Limb (tissue), 2 donors: ENCODE results near the gene NUDT14.

Experiments
- DNase-seq, 2 donors: peaks; one replicate each; pipeline ENCODE4 v3.0.0-alpha.2; 2016; ENCODE audit errors: extremely low spot score in 2 of 2

Gene NUDT14

DNA sequence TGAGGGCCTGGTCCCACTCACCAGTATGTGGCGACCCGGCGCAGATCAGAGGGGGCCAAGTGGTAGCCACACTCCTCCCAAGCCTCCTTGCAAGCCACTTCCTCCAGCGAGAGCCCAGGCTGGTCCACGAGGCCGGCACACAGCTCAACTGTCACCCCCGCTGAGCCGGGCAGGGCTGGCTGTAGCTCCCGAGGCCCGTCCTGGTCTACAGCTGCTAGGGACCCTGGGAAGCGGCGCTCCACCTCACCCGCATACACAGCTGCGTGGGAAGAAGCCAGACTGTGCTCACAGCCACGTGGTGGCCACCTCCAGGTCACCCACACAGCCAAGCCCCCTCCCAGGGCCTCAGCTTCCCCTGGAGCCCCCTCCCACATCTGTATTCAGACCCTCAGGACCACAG is 4.6 kb downstream of the NUDT14 start:
- DNase-seq, result no peak

DNA sequence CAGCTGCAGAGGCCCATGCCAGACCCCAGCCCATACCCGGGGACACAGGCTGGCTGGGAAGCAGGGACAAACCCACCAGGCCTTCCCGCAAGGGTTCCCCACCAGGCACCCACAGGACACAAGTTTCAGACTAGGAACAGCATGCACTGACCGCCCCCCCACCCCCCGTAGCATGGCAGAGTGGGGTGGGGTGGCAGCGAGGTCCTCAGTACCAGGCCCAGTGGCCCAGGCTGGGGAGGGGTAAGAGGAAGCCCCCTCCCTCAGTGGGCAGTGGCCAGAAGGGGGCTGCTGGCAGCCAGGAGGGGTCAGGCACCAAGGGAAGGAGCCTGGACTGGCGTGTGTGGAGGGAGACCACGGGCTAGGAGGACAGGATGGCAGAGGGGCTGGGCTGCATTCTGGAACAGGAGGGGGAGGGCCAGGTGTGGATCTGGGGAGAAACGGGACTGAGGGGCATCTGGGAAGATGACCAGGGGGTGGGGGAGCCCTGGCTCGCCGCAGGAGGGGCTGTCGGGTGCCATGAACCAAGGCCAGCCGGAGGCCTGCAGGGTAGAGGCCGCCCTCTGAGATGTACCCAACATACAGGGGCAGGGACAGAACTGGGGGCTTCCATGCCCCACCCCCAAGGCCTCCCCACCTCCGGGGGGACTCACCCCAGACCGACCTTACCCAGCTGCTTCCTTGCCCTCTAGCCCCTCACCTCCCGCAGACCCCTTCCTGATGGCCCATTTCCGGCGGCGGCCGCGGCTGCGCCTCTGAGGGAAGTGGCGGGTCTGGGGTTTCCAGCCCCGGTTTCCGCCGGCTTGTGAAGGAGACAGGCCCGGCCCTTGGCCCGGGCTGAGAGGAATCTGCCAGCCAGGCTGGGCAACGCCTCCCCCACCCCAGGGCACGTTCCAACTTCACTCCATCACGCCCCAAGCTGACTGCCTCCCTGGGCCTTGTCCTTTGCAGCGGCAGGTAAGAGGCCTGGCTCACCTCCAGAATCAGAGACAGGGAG is 6.9 kb downstream of the NUDT14 start:
- no peak for DNase-seq

DNA sequence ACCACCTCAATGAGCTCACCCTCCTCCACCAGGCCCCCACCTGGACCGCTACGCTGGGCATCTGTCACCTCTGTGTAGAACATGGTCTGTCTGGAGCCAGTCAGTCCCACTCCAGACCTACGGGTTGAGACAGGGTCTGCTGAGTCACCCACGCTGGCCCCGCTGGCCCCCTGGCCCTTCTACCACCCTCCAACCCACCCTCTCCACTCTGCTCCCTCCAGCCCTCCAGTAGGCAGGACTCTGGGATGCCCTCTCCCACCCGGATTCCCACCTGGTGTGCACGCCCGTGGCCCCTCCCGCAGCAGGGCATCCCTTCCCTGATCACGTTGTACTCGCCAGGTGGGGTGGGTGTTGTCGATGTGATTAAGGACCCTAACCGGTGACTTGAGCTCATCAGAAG is 8.0 kb downstream of the NUDT14 start:
- no peak for DNase-seq

DNA sequence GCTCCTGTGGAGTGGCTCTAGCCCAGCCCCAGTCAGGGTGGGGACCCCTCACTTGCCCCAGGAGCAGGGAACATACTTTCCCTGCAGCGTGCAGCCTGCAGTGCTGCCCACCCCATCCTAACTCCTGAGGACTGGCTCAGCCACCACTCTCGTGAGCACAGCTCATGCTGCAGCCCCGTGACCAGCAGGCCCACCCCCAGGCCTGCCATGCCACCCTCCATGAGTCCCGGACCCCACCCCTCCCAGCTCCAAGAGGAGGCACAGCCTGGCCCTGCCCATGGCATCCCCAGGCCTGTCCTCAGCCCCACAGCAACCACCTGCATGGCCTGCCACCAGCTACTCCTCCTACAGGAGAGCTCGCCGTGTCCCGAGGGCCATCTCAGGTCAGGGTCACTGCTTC is 8.6 kb downstream of the NUDT14 start:
- no peak for DNase-seq

DNA sequence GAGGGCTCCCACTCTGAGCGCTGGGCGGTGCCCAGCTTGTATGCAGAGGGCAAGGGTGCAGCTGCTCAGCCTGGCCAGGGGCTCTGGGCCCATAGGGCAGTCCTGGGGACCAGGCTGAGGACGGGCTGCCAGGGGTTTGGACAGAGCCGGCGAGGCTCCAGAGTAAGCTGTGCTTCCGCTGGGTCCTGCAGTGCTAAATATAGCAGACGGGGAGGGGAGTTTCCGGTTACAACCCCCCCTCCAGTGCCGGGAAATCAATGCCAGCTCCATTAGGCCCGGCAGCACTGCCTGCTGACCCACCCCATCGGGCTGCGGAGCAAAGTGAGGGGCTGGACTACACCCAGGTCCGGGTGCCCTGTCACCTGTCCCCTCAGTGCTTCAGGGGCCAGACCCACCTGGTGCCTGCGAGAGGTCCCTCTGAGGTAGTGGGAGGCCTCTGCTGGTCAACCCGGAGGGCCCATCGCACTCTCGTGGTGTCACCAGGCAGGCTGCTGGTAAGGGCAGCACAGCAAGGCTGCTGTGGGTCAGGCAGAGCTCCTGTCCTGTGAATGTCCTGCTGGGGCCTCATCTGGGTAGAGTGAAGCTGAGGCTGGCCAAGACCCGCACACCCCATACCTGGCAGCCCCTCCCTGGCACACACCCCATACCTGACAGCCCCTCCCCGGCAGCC is 10.0 kb downstream of the NUDT14 start:
- DNase-seq, result no peak

DNA sequence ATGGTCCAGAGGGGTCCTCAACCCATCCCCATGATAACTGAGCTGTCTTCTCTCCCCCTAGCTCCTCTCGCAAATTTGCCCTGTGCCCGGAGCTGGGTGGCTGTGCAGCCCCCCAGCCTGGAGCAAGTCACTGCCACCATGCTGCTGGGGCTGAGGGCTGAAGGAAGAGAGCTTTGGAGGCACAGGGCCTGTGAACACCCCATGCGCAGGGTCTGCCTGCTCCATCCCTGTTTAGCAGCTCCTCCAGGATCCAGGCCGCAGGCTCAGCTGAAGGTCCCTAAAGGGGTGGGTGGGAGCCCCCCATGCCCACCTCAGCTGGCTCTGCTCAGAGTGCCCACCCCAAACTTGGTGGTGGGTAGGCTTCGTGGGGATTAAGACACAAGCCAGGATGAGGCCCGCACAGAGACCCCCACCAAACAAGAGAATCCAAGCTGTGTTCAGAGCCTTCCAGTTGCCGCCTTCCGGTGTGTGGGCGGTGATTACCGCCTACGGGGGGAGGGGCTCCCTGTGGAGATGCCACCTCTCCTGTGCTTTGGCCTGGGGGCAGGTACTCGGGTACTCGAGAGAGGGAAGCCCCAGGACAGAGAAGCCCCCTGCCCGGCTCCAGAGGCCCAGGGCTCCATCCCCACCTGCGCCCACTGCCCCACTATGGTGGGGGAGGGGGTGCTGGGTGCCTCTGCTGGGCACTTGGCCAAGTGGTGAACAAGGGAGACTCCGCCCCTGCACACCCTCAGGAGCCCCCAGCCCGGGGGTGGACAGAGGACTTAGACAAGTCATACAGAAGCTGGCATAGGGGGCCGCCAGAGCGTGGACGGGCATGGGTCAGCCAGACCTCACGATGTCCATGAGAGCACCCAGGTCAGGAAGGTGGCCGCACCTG is 11.1 kb downstream of the NUDT14 start:
- DNase-seq, result no peak

DNA sequence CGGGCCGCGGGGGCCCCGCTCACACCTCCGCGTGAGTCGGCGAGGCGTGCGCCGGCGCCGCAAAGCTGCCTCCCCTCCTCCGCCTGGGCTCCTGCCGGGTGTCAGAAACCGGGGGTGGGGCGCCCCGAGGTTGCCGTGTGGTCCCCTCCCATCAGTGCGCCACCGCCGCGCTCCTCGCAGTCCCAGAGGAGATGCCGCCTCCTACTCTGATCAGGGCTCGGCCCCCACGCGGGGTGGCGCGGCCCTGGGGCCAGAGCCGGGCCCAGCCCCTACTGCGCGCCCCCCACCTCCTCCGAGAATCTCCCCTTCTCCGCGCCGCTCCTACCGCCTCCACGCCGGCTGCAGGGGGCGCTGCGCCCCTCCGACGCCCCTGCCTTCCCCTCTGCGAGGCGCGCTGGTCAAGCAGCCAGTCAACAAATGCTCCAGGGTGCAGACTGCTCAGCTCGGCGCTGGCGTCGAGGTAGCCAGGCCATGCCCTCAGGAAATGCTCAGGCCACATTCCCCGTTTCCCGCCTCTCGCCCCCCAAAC is 12.1 kb downstream of the NUDT14 start:
- DNase-seq, result peak in 1 of 2 donors; percentile 73

DNA sequence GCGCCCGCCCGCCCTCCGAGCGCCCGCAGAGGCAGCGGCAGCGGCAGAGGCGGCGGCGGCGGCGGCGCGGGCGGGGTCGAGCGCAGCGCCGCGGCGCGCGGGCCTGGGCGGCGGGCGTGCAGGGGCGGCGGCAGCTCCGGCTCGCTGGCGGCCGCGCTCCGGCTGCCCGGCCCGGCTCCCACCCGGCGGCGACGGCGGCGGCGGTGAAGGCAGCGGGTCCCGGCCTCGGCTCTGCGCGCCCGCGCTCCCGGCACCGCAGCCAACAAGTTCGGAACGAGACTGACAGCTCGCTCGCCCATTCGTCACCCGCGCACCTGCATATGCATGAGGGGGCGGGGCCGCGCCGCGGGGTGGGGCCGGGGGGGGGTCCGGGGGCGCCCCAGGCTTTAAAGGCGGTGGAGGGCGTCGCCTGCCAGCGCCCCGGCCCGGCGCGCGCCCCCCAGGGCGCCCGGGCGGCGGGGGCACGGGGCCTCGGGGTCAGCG is 12.6 kb downstream of the NUDT14 start, which contains the start of gene JAG2:
TSS of gene JAG2 (minus strand) at position 281 of the 483 bp plus-strand sequence. CDS start 356 bp downstream, outside the sequence.
- peak in 1 of 2 donors; percentile 73 for DNase-seq

DNA sequence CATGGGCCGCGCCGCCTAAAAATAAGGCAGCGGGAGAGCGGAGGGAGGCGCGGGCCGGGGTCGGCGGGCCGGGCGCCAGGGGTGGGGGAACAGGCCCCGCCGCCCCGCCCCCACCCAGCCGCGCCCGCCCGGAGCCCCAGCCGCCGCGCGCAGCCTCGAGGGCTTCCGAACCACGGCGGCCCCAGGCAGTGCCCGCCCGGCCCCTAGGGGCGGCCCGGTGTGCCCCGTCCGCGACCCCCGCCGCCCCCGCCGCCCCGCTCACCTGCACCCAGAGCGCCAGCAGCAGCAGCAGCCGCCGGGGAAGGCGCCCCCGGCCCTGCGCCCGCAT is 13.1 kb downstream of the NUDT14 start:
- no peak for DNase-seq

DNA sequence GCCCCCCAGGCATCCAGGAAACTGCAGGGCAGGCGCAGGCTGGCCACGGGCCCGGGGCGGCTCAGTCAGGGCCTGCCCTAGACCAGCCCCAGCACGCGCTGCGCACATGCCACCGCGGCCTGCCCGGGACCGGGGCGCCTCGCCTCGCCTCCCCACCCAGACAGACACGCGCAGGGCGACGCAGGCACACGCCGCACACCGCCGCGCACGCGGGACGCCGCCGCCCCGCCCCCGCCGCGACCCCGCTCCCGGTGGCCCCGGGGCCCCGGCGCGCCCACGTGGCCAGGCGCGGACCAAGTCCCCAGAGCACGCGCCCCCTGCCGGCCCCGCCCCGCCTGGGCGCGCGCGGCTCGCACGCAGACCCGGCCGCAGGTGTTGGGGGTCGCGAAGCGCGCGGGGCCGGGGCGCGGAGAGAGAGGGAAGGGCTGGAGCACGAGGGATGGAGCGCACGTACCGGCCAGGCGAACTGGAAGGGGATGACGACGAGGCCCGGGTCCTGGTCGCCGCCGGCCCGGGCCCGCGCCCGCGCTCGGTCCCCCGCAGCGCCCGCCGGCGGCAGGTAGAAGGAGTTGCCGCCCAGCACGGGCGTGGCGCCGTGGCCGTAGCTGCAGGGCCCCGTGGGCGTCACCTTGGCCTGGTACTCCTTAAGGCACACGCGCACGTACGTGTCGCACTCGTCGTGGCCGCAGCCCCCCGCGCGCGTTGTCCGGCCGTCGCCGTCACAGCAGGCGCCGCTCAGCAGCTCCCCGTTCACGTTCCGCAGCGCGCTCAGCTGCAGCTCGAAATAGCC is 13.6 kb downstream of the NUDT14 start:
- no peak for DNase-seq

DNA sequence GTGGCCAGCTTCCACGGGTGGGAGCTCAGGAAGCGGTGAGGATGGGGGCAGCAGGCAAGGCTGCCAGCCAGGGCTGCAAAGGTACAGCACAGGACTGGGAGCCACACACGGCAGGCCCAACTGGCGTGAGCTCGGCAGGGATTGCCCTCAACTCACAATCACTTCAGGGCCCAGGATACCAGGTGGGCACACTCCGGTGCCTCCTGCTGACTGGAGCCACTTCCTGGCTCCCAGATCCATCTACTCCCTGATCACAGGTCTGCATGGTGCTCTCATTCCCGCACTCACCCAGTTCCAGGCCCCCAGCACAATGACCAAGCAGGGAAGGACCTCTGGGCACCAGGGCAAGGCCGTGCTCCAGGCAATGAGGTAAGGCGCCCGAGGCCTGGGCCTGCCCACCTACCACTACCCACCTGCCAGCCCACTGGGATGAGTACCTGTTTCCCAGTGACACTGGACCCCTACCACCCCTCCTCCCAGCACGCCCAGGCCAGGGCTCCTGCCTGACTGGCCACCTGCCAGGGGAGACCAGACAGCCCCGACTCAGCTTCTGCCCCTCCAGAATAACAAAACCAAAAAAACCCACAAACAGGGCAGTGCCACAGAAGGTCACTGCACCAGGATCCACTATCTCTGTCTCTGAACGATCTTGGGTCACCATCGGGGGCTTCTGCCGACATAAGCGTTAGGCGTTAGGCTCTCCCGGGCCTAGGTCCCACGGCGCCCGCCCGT is 14.4 kb downstream of the NUDT14 start:
- DNase-seq, result no peak

DNA sequence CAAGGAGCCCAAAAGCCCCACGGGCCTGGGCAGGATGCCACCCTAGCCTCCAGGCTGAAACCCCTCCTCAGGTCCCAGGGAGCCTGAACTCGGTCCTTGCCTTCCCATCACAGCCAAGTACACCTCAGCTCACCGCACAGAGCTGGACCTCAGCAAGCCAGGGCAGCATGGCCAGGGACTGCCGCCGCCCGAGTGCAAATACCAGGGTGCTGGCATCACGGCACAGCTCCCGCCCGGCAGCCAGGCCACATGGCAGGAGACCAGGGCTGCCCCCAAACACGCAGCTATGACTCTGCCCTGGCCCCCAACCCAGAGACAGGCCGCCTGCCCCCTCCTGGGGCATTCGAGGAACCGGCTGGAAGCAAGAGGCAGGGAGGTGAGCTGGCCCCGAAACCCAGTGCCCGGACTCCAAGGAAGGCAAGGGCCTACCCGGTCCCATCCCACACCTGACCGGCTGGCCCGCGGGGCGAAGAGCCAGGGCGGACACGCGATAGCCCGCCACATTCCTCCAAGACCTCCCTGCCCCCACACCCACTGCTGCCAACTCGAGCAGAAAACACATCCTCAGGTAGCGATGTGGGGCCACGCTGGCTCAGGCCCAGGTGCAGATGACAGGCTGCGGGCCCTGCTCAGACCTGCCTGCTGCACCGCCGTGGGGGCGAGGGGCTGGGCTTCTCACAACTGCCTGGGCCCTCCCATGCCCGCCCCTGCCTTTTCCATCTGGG is 15.2 kb downstream of the NUDT14 start:
- no peak for DNase-seq

DNA sequence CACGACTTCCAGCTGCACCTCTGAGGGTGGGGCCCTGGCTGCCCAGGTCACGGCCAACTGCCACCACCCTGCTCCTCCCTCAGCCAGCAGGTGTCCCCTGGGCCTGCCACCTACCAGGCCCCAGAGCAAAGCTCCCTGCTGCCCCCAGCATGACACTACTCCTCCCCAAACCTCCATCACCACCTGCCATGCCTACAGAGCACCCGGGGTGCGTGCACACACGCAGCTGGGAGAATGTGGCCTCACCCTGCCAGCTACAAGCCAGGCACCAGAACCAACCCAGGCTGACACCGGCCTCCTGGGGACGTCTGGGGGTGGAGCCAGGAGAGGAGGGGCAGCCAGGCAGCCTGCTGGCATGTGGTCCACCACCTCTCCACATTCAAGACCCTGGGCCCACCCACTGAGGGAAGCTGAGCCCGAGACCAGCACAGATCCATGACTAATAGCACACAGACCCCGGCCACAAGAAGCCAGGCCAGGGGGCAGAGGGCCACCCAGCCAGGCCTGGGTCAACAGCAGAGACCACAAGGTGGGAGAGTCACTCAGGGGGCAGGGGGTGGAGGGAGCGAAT is 15.9 kb downstream of the NUDT14 start:
- no peak for DNase-seq

DNA sequence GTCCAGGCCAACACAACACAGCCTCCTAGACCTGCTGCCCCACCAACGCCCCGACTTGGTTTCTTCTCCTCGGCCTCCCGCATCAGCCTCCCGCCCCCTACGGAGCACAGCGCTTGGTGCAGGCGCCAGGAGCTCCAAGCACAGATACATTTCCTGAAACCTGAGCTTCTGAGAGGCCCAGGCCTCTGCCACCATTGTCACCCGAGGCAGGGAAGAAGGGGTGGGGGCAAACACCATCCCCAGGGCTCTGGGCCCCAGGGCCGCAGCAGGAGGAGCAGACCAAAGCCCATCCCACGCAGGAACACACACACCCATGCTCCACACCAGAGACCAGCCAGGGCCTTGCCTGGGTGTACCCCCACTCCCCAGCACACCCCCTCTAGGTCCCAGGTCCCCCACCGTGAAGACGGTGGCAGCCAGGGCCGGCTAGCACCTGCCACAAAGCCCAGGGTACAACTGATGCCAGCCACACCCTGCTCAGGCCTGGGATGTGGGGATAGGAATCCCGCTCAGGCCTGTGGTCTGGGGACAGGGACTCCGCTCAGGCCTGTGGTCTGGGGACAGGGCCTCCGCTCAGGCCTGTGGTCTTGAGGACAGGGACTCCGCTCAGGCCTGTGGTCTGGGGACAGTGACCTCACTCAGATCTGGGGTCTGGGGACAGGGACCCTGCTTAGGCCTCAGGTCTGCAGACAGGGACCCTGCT is 17.9 kb downstream of the NUDT14 start:
- no peak for DNase-seq

DNA sequence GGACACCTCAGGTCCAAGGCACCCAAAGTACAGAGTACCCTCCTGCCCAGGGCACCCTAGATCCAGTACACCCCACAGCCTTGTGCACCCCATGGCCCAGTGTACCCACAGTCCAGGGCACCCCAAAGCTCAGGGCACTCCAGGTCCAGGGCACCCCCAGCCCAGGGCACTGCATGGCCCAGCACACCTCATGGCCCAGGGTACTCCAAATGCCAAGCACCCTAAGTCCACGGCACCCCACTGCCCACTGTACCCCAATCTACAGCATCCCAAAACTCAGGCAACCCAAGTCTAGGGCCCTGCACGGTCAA is 18.5 kb downstream of the NUDT14 start:
- no peak for DNase-seq

DNA sequence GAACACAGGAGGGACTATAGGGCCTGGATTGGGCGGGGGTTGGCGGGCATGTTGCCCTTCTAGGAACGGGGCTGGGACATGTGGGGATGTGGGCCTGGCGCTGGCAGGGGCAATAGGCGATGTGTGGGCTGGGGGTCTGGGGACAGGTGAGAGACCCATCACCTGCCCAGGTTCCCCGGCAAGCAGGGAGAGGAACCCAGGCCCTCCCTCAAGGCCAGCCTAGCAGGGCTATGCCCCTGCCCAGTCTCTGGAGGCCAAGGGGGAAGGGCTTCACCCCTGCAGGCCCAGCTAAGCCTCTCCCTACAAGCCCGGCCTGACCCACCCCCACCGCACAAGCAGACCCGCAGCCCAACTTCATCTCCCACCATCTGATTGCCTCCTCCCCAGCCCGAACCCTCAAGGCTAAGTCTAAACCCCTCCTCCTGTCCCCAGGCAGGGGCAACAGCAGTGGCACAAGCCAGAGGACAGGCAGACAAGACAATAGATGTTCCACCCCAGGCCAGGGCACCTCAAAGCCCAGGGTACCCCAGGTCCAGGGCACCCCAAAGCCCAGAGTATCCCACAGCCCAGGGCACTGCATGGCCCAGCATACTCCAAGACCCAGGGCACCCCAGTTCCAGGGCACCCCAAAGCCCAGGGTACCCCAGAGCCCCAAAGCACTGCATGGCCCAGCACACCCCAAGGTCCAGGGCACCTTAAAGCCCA is 19.0 kb downstream of the NUDT14 start:
- no peak for DNase-seq

DNA sequence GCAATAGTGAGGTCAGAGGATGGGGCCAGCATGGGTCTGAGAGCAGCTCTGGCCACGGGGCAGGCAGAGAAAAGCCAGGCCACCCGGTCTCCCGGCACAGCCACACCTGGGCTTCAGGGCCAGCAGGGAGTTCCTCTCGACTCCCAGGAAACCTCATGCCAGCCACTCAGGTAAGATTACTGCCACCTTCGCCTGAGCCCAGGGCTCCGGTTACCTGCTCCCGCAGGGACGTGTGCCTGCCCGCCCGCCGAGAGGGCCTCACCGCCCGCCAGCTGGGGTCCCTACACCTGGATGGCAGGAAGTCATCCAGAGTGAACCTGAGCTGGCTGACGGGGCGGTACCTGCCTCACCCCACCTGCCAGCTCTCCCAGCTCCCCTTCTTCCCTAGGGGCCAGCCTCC is 19.8 kb downstream of the NUDT14 start:
- no peak for DNase-seq

DNA sequence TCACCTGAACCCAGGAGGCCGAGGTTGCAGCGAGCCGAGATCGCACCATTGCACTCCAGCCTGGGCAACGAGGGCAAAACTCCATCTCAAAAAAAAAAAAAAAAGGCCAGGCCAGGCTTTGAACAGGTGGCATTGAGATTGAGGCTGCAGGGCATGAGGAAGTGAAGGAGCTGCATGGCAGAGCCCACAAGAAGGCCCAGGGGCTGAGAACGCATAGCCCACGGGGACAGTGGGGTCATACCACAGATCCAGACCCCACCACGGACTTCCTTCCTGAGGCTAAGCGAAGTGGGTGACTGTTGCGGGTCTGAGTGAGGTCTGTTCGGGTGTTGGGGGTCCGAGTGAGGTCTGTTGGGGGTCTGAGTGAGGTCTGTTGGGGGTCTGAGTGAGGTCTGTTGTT is 20.3 kb downstream of the NUDT14 start:
- no peak for DNase-seq
